K562 (cell line): ENCODE data around the gene TMED8. TPM values are rescaled to one million over a fixed set of nuclear protein-coding genes. Genes with fewer than 3 reads are reported as not detected.

Experiments used
- ATAC-seq: fragments of 200-7000 bp; cut with Tn5 transposase; 3 replicates; pipeline ENCODE4 v1.9.1; 2020; ENCODE audit warnings: moderate library complexity
- BruUV-seq: library from RNA; stranded (reverse); fragments of 400-500 nt; replicated peaks from 2 replicates; lab custom pipeline; 2021; lab: Mats Ljungman, UMichigan
- CTCF ChIA-PET: fragments of 300-600 bp; formaldehyde crosslinking; extraction: SDS; loops from one replicate; lab custom pipeline; 2021; ENCODE audit warnings: low intra/inter-chr PET ratio; lab: Yijun Ruan, JAX
- POLR2A ChIA-PET: fragments of 300-600, 350-650 bp; sonication (Branson Sonifier 250); formaldehyde crosslinking; extraction: SDS; loops from one replicate; lab custom pipeline; 2021; ENCODE audit warnings: antibody characterized with exemption, inconsistent platforms; lab: Yijun Ruan, JAX
- DNase-seq, 4 experiments: peaks; one replicate each; pipeline versions ENCODE4 v3.0.0 to v3.0.0-alpha.2; 2011 to 2018; ENCODE audit warnings: low spot score in 3 of 4, mixed read lengths in 3 of 4; ENCODE audit errors: extremely low read depth in 1 of 4
- FAIRE-seq: peaks from 2 replicates; lab custom pipeline; 2011; peaks lifted over from hg19 to GRCh38; lab: Jason Lieb, UNC
- H2AFZ ChIP-seq: 2 replicates; pipeline ENCODE4 v1.6.0; 2011; ENCODE audit warnings: low read depth, low read length, control low read depth, inconsistent platforms
- H3K27ac ChIP-seq: fragments of 200-600 bp; 3 replicates; pipeline ENCODE4 v1.8.0; 2011; ENCODE audit warnings: low read depth, mild to moderate bottlenecking, control low read depth, inconsistent platforms, low read length, moderate library complexity, mixed read lengths; ENCODE audit errors: extremely low read depth
- H3K27me3 ChIP-seq, 2 experiments: fragments of 300-600 bp in 1 of 2; 2 replicates in 1 of 2; 3 replicates in 1 of 2; pipeline versions ENCODE4 v1.6.0 to v1.8.0; 2011; ENCODE audit warnings: inconsistent platforms in 2 of 2, low read length in 2 of 2, mild to moderate bottlenecking in 1 of 2, mixed read lengths in 1 of 2, moderate library complexity in 1 of 2; ENCODE audit not compliant: control insufficient read depth in 2 of 2, insufficient read depth in 2 of 2
- H3K36me3 ChIP-seq: fragments of 300-600 bp; 3 replicates; pipeline ENCODE4 v1.8.0; 2011; ENCODE audit warnings: mild to moderate bottlenecking, low read length, inconsistent platforms; ENCODE audit not compliant: control insufficient read depth, insufficient read depth
- H3K4me1 ChIP-seq, 2 experiments: fragments of 200-600 bp in 1 of 2; replicated peaks in 1 of 2; 2 replicates in 1 of 2; 3 replicates in 1 of 2; pipeline versions ENCODE4 v1.5.1 to v1.8.0; 2011; ENCODE audit warnings: inconsistent platforms in 2 of 2, low read length in 2 of 2, mild to moderate bottlenecking in 1 of 2, mixed read lengths in 1 of 2, moderate library complexity in 1 of 2; ENCODE audit not compliant: control insufficient read depth in 2 of 2, insufficient read depth in 2 of 2
- H3K4me2 ChIP-seq: 2 replicates; pipeline ENCODE4 v1.6.1; 2011; ENCODE audit warnings: low read length, control low read depth, inconsistent platforms, mixed read lengths; ENCODE audit not compliant: insufficient read depth
- H3K4me3 ChIP-seq: fragments of 200-600 bp; sonication (generic), shearing (Covaris generic); 2 replicates; pipeline ENCODE4 v1.5.1; 2016; ENCODE audit warnings: control low read depth, inconsistent platforms
- H3K79me2 ChIP-seq: fragments of 200-600 bp; 3 replicates; pipeline ENCODE4 v1.8.0; 2011; ENCODE audit warnings: low read length, inconsistent platforms; ENCODE audit not compliant: control insufficient read depth, insufficient read depth
- H3K9ac ChIP-seq, 2 experiments: 2 replicates each; pipeline versions ENCODE4 v1.6.0 to v1.6.1; 2011; ENCODE audit warnings: low read depth in 2 of 2, low read length in 2 of 2, control low read depth in 1 of 2, inconsistent platforms in 1 of 2, mild to moderate bottlenecking in 1 of 2, mixed read lengths in 1 of 2; ENCODE audit not compliant: insufficient read depth in 1 of 2
- H3K9me1 ChIP-seq: one replicate; pipeline ENCODE4 v1.6.0; 2011; ENCODE audit warnings: inconsistent platforms, mild to moderate bottlenecking, low read length, moderate library complexity; ENCODE audit not compliant: control insufficient read depth, insufficient read depth
- H3K9me3 ChIP-seq: replicated peaks from 2 replicates; pipeline ENCODE4 v1.5.1; 2011; ENCODE audit warnings: low read depth, low read length, inconsistent platforms; ENCODE audit not compliant: control insufficient read depth, insufficient read depth
- H4K20me1 ChIP-seq: replicated peaks from 2 replicates; pipeline ENCODE4 v1.6.1; 2011; ENCODE audit warnings: low read length, inconsistent platforms, mixed read lengths; ENCODE audit not compliant: control insufficient read depth, insufficient read depth
- CHD1 ChIP-seq: fragments of 200-600 bp; sonication (generic); IDR thresholded peaks from one replicate; pipeline ENCODE4 v1.6.1; 2012; ENCODE audit warnings: mild to moderate bottlenecking, moderate library complexity, low read length, inconsistent platforms
- CREB1 ChIP-seq, 2 experiments: sonication (generic) in 1 of 2; formaldehyde crosslinking in 1 of 2; IDR thresholded peaks; 2 replicates each; pipeline versions ENCODE4 v1.6.1 to v1.8.0; 2012 to 2022; ENCODE audit warnings: inconsistent platforms in 1 of 2, mild to moderate bottlenecking in 1 of 2, missing genetic modification reagents in 1 of 2, moderate library complexity in 1 of 2
- E4F1 ChIP-seq: fragments of 250-450 bp; sonication (Bioruptor Pico); IDR thresholded peaks from 2 replicates; pipeline ENCODE4 v1.5.0; 2021; ENCODE audit warnings: mild to moderate bottlenecking, borderline replicate concordance
- ELK3 ChIP-seq: fragments of 450-650 bp; formaldehyde crosslinking; IDR thresholded peaks from 2 replicates; pipeline ENCODE4 v1.4.0; 2020; ENCODE audit warnings: mild to moderate bottlenecking
- HDAC8 ChIP-seq: fragments of 450-650 bp; IDR thresholded peaks from 2 replicates; pipeline ENCODE4 v1.6.1; 2016; ENCODE audit warnings: mild to moderate bottlenecking, missing genetic modification characterization, moderate library complexity, missing compliant biosample characterization
- HES1 ChIP-seq: fragments of 450-650 bp; IDR thresholded peaks from 2 replicates; pipeline ENCODE4 v1.6.1; 2016; ENCODE audit warnings: low read depth, mild to moderate bottlenecking, moderate library complexity
- PML ChIP-seq: IDR thresholded peaks from 2 replicates; pipeline ENCODE4 v1.6.1; 2012; ENCODE audit warnings: low read length, inconsistent platforms
- THRAP3 ChIP-seq: fragments of 450-650 bp; IDR thresholded peaks from 2 replicates; pipeline ENCODE4 v1.6.1; 2016; ENCODE audit warnings: mild to moderate bottlenecking, inconsistent platforms, borderline replicate concordance
- WGBS: fragments of 100-300 bp; shearing (Covaris generic); methylation state at CpG from one replicate; pipeline ENCODE4 v1.1.6; 2016; ENCODE audit warnings: low coverage, mixed read lengths; ENCODE audit not compliant: insufficient coverage; ENCODE audit errors: missing lambda C conversion rate; 5-methylcytosine and 5-hydroxymethylcytosine counted together
- in situ Hi-C: fragments of 300-500 bp; cut with MboI; formaldehyde crosslinking; loops from 4 replicates; pipeline ENCODE4 v1.15.0; 2018; ENCODE audit warnings: inconsistent platforms, mixed read lengths
- intact Hi-C: fragments of 100-400 bp; cut with micrococcal nuclease; formaldehyde crosslinking; loops from 2 replicates; pipeline ENCODE4 v1.14.2; 2022
- polyA plus RNA-seq, 8 experiments: library from polyadenylated mRNA; depleted of rRNA in 4 of 8; stranded (reverse) in 5 of 8; unstranded in 3 of 8; fragments of >200 nt; fragmentation: Nextera tagmentation in 2 of 8; fragmentation: Illumina TruSeq in 1 of 8; extraction: Ambion mirVana in 2 of 8; extraction: Trizol in 1 of 8; gene quantifications; 2 replicates each; pipeline versions ENCODE4 v1.2.1 to v1.2.3, GENCODE V29; 2011 to 2014; ENCODE audit warnings: inconsistent platforms in 1 of 8, missing spikeins in 1 of 8
- total RNA-seq, 7 experiments: library from RNA; depleted of rRNA in 6 of 7; stranded (reverse); fragments of >200 nt in 6 of 7; fragmentation: Illumina TruSeq in 2 of 7; extraction: Trizol in 2 of 7; gene quantifications; 2 replicates each; pipeline versions ENCODE4 v1.2.1 to v1.2.3, GENCODE V29; 2011 to 2021; ENCODE audit warnings: low replicate concordance in 1 of 7

Gene TMED8
- total and polyA plus RNA-seq, 9 of the 15 experiments (the other 6 are each of a cell fraction or from before 2014, with no cell fraction given): 3.3 to 17.4 (median 12.0) TPM

- Histone ChIP-seq H3K36me3 (peaks cover 7% of the 10 kb centered on the region; the same call in 1 of the 3 replicates), H3K9me1 (no peaks in the 10 kb centered on the region), H3K4me1 (peaks cover 0 to 5% of the 10 kb centered on the region in 2 experiments; a peak in 1 of 5 replicates), H3K4me2 (no peak overlapping the region), H3K27ac (no peak overlapping the region), H3K4me3 (no peak overlapping the region), H3K9ac (no peak overlapping the region)
- ChIA-PET CTCF (no interaction called here), POLR2A (no interaction called here)
- no TSS peak for BruUV-seq
- in situ Hi-C loops: no loop called here
- no peak for DNase-seq
- no peak for ATAC-seq
- intact Hi-C loops: no loop called here
- TF ChIP-seq ELK3 (CRISPR knock-in tag) (no peak), THRAP3 (no peak), HES1 (no peak), CREB1 (IDR thresholded peaks at IDR 0.05) (no peak), CREB1 (CRISPR knock-in tag; IDR thresholded peaks at IDR 0.05) (no peak), CHD1 (no peak), PML (no peak), E4F1 (no peak), HDAC8 (tag) (no peak)
- TF ChIP-seq, all 486 proteins: peak for 0
- no peaks in the 10 kb centered on the region for H4K20me1 ChIP-seq
- FAIRE-seq: no peak
- H3K79me2 ChIP-seq: no peaks in the 10 kb centered on the region
- H3K9me3 ChIP-seq: no peaks in the 10 kb centered on the region
- no peak overlapping the region for H2AFZ ChIP-seq
- 59% methylated on average over 2 of the region's 2 CpGs for WGBS
- H3K27me3 ChIP-seq: no peaks in the 10 kb centered on the region
These were observed 44.3 kb upstream of the TMED8 start for GRCh38 chr14:77421201-77421600.
